HG02588 (cell line): ENCODE results near the gene CDC42BPG.

Experiments
- ATAC-seq: cut with Tn5 transposase; IDR thresholded peaks from one replicate; pipeline ENCODE4 v1.9.1; 2021; ENCODE audit warnings: mild to moderate bottlenecking, moderate library complexity; ENCODE audit not compliant: unreplicated experiment

Gene CDC42BPG

DNA sequence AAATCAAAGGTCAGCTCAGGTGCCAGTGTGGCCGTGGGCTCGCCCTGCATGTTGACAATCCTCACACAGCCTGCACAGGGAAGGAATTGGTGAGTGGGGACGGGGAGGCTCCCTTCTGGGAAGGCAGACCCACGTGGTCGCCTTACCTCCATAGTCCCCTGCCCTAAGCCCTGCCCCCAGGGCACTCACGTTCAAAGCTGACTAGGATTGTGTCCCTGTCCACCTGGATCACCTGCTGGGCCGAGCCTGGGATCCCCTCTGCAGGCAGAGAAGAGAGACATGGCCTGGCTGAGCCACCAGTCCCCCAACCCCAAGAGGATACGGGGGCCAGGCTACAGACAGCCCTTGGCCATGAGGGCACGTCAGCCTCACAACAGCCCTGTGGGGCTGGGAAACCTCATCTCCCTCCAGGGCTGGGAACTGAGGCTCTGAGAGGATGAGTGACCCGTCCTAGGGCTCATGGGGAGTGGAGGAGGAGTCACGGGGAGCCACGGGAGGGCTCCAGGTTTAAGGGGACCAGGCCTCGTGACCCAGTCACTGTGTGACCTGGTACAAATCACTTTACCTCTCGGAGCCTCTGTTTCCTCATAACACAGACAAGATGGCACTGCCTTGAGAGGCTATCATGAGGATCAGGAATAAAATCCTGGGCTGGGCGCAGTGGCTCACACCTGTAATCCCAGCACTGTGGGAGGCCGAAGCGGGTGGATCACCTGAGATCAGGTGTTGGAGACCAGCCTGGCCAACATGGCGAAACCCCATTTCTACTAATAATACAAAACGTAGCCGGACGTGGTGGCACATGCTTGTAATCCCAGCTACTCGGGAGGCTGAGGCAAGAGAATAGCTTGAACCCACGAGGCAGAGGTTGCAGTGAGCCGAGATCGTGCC, 54.0 kb downstream of the CDC42BPG start:
- no peak for ATAC-seq

DNA sequence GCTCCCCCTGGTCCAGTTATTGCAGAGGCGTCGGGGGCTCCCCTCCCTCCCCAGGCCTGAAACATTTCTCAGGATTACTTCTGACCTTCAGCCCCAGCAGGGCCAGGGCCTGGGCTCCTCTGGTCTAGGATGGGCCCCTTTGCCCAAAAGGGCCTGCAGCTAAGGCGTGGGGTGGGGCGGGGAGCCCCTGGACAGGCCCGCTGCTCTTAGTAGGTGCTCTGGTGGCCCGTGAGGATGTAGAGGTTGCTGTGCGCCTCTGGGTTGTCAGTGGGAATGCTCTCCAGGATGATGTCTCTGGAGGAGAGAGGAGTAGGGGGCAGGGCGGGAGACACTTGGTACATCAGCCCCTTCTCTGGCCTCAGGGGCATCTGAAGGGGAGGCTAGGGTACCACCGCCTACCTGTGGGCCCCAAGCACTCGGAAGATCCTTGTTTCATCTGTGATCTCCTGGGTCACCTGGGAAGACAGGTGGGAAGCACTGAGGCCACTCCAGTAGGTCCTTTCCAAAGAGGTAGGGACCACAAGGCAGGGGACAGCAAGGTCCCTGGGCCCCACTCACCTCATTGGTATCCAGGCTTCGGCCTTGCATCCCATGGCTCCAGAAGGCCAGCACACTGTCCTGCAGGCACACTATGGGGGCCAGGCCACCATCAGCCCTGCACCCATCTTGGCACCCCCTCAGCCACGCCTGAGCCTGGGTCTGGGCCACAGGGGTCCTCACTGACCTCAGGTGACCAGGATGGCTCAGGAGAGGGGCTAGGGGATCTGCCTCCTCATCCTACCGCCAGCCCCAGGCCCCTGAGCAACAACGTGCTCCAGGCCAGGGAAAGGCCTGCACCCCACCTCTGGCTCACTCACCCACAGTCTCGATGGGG, 54.9 kb downstream of the CDC42BPG start:
- no peak for ATAC-seq

DNA sequence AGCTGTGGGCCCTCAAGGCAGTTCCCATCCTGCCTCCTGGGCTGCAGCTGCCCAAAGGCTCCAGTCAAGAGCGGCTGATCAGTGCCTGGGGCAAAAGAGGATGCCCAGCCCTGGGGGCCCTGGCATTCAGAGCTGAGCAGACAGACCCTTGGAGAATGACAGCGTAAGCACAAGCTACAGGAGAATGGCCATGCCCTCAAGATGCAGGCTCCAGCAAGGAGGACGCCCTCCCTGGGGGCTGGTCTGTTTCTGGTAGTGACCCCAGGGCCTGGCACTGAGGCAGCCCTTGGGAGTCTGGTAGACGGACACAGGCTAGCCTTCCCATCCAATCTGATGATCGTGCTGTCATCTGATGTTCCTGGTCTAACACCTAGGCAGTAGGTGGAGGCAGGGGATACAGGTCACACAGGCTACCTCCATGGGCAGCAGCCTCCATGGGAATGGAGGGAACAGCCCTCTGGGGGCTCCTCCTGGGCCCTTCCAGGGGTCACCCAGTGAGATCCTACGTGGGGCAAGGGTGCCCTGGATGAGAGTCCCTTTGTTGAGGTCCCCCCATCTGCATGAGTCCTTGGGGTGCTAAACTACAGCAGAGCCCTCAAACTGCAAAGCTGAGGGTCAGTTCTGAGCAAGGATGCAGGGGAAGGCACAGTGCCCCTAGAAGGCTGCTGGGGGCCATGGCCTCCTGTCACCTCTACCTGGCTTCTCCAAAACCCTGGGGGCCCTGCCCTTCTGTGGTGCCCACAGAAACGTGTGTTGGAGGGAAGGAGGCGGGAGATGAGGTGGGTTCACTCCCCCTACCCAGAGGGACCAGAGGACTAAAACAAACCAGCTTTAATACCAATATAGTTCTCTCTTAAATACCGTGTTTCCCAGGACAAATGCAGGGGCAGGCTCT, 55.9 kb downstream of the CDC42BPG start:
- no peak for ATAC-seq

DNA sequence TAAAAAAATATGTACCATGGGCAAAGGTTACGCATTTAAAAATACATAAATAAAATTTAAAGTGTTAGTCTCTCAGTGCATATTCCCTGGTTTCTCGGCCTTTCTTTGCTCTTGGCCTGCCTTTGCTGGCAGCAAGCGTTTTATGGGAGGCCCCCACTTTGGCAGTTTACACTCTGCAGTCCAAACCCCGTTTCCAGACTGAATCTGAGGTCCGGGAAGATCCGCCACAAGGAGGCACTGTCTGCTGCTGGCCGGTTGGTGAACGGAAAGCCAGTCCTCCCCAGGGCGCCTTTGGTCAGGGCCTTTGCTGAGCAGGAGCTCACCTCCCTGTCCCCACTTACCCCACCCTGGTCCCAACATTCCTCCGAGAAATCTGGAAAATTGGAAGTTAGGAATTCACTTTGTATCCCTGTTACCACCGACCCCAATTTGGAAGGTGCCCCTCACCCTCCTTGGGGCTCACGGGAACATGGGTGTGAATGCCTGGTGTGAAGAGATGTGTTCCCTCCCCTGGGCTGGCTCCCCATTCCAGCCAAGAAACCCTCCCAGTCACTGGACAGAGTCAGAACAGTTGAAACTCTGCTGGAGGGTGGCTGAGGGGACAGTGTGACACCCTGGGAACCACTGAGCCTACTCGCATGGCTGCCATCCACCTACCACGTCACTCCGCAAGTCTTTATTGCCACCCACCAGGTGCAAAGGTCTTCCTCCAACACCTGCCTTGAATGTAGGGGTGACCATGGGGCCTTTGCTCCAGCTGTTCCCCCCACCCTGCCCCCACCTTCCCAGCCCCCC, 56.7 kb downstream of the CDC42BPG start:
- no peak for ATAC-seq

DNA sequence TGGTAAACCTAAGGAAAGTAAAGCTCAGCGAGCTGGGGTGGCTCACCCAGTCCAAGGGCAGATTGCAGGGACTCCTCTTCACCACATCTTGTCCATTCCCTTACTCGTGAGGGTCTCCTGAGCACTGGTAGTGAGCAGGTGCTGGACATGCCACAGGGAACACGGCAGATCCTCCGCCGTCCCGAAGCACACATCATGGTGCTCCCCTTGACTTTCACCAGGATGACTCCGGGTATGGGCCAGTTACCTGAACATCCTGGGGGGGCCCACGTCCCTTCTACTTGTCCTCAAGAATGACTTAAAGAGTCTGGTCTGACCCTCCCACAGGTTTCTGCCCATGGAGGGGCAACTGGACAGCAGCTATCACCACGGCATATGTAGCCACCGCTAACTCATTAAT, 58.1 kb downstream of the CDC42BPG start:
- no peak for ATAC-seq

DNA sequence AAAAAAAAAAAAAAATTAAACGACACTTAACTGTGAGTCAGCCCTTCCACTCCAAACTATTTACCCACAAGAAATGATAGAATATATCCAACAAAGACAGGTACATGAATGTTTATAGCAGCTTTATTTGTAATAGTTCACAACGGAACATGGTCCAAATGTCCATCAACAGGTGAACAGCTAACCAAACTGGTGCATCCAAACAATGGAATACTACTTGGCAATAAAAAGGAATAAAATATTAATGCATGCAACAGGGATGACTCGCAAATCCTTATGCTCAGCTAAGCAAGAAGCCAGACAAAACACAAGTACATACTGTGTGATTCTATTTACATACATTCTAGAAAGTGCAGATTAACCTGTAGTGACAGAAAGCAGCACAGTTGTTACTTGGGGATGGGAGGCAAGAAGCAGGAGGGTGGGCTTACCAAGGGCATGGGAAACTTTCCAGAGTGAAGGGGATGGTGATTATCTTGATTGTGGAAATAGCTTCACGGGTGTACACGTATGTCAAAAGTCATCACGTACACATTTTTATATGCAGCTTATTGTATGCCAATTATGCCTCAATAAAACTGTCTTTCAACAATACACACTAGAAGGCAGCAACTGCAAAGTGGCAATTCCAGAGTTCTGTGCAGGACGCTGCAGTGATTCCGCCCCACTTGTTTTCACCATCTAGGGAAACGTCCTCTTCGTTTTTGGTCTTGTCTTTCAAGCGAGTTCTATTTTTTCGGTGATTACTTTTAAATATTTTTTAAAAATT, 59.5 kb downstream of the CDC42BPG start:
- no peak for ATAC-seq

DNA sequence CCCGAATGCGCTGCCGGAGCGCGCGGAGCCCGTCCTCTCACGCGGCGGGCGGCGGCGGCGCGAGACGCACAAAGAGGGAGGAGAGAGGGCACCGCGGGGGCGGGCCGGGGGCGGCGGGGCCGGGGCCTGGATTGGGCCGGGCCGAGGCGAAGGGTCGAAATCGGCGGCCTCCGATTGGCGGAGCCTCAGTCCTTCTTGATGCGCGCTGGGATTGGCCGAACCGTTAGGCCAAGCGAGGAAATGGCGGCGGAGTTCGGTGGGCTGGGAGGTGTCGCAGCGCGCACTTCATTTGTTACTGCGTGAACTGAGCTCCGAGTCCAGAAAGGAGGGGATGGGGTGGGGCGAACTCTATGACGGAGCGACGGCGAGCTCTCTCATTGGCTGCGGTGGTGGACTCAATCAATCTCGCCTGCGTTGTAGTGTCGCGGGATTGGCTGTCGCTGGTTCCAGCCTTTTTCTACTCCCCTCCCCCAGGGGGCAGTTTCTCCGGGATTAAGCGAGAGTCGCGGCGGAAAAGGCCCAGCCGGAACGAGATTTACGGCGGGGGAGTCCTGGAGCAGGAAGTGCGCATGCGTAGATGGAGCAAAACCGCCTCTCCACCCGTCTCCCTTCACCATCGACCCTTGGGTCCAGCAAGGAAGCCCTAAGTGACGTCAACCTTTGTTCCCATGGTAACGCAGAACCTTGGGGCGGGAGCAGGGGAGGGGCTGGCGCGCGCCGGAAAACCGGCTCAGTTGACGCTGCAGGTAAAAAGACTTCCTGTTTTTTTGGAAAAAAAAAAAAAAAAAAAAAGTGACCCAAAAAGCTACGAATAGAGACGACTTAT, 65.8 kb downstream of the CDC42BPG start, which contains the start of gene SF1:
SF1 (minus strand) TSS at position 70 of the 826 bp plus-strand sequence. CDS start 150 bp downstream, outside the sequence.
- ATAC-seq, result peak; percentile 77

DNA sequence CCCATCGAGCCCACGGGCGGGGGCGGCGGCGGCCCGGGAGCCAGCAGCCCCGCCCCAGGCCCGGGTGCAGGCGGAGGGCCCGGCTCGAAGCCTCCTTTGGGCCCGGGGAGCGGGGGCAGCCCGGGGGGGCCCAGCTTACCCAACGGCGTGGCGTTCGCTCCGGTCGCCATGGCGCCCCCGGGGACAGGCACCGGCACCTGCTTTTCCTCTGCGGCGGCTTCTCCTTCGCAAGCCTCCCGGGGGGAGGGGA, 66.3 kb downstream of the CDC42BPG start:
- peak; percentile 13 for ATAC-seq

DNA sequence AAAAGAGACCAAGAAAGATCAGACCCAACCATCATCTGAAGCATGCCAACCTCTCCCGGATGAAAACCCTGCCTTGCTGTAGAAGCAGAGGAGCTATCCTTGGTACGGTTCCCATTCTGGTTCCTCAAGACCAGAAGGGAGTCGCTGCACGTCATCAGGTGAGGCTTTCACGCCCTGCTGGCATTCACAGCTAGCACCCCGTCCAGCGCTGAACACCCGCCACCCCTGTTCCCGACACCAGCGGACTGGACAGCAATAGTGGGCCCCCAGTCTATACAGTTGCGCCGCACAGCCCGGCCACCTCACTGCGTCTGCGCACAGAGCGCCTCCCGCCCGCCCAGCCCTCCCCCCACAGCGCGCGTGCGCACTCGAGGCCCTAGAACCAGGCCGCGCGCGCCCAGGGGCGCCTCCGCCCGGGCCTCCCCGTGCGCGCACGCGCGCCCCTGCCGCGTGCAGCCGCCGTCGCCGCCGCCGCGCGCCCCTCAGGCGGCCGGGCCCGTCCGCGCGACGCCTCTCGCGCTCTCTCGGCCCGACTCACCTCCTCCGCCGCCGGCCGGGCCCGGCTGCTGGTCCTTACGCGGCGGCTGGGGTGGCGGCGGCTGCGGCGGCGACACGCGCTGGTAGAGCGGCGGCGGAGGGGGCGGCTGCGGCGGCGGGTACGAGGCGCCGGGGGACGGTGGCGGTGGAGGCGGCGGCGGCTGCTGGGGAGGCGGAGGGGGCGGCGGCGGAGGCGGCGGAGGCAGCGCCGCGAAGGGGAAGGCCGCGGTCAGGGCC, 66.8 kb downstream of the CDC42BPG start:
- ATAC-seq, result peak; percentile 29

DNA sequence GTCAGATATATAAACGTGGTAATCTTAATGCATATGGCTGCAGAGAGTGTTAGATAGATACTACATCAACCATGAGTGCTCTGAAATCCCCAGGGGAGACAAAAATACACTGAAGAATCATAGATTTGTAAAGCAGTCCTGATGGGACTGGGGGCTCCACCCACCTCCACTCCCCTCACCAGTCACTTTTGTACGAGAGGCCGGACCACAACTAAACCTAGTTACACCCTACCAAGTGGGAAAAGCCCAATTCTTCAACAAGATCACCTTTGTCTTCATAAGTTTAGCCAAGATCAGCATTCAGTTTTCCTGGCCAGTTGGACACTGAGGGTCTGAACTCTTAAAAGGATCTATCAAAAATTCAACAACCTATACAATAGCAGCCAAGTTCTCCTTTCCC, 67.6 kb downstream of the CDC42BPG start:
- ATAC-seq, result no peak

DNA sequence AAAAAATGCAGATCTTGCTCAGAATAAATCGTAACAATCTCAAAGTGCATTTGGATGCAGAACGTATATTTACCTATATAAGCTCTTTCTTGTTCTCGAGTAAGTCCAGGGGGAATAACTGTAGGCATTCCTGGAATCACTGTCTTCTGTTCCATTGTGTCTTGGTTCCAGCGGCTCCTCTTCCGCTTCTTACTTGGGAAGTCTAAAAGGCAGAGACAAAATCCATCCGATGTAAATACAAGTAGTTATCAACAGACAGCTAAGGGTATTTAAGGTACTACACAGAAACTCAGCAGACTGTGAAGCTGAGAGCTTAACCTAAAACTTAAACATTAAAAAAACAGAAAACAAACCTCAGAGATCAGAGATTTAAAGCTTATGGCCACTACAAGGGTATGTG, 68.0 kb downstream of the CDC42BPG start:
- ATAC-seq, result no peak

DNA sequence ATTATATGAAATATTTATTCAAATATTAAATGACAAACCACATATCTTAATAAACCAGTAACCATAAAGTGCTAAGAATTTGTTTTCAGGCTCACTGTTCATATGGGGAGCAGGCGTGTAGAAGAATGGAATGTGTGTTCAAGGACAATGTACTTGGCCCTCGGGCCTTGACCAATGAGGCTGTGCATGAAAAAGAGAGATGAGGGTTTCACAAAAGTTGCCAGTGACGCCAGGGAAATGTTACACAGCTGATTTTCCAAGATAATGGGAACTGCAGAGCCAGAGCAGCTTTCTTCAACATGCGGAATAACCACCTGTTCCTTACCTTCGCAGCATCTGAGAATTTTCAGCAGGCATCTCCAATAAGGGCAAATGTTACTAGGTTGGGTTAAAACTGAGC, 70.3 kb downstream of the CDC42BPG start:
- ATAC-seq, result no peak
